Keratinocyte (primary cell): ENCODE measurements around the gene IL1RAP.

Experiments used
- CTCF ChIP-seq, 3 experiments: IDR thresholded peaks in 1 of 3; conservative IDR thresholded peaks in 1 of 3; optimal IDR thresholded peaks in 1 of 3; 2 replicates in 2 of 3; 3 replicates in 1 of 3; pipeline versions ENCODE3 to v1.5.1; 2011; ENCODE audit warnings: low read length in 3 of 3, mild to moderate bottlenecking in 3 of 3, moderate library complexity in 2 of 3, control low read depth in 1 of 3, inconsistent platforms in 1 of 3; ENCODE audit not compliant: insufficient read depth in 2 of 3; ENCODE audit errors: extremely low read depth in 1 of 3
- EZH2 ChIP-seq: IDR thresholded peaks from one replicate; pipeline ENCODE4 v1.6.1; 2012; ENCODE audit warnings: inconsistent platforms, mild to moderate bottlenecking, low read length, moderate library complexity

- TF ChIP-seq CTCF (optimal IDR thresholded peaks at IDR 0.05 in 1 of 3, IDR thresholded peaks at IDR 0.05 in 1 of 3, conservative IDR thresholded peaks at IDR 0.05 in 1 of 3; ENCODE audit: extremely low read depth in 1 of 3, insufficient read depth in 2 of 3, low read length in 3 of 3) (no peak), EZH2 (no peak)
Measured at GRCh38 chr3:190699776-190700175, 185.9 kb downstream of the IL1RAP start.
